ENCODE measurements around the gene CRYZ. TPM values are rescaled to one million over a fixed set of nuclear protein-coding genes. Genes with fewer than 3 reads are reported as not detected.
"Not testable (repeated sequence)": the region's sequence is repeated elsewhere in the genome, so short reads cannot be mapped to it uniquely, and the experiment has no call there.

The CRYZ gene
- total RNA-seq, 2 donors from 2014 or later: 12.6 to 36.0 TPM

GRCh38 chr1:74673351-74674111 is 59.3 kb downstream of the CRYZ start, which contains the start of gene ERICH3:
ERICH3 (minus strand) TSS chr1:74673792; CDS start chr1:74673519, 273 bp downstream.
- H3K27ac ChIP-seq: no peak within 1 kb of the TSS
- DNase-seq (ENCODE audit: low spot score) (no peak), ATAC-seq (ENCODE audit: insufficient number of reproducible peaks, low FRiP score, low read depth) (no peak)
- H3K36me3 ChIP-seq: no peaks in the 10 kb centered on the region
- TF ChIP-seq CTCF (IDR thresholded peaks at IDR 0.05): no peak
- peak within 1 kb of the TSS; percentile 59 for H3K4me3 ChIP-seq
- H3K27me3 ChIP-seq (replicated peaks; ENCODE audit: insufficient read depth): no peaks in the 10 kb centered on the region
- no peaks in the 10 kb centered on the region for H3K9me3 ChIP-seq
- peaks cover 2 to 7% of the 10 kb centered on the region in 2 donors for H3K4me1 ChIP-seq (ENCODE audit: control insufficient read depth in 1 of 2, low read depth in 2 of 2)

GRCh38 chr1:74670866-74671265 is 62.0 kb downstream of the CRYZ start:
- DNase-seq (ENCODE audit: low spot score); ATAC-seq (ENCODE audit: insufficient number of reproducible peaks, low FRiP score, low read depth); H3K36me3 ChIP-seq; H3K4me1 ChIP-seq (ENCODE audit: control insufficient read depth in 1 of 2, low read depth in 2 of 2); H3K9me3 ChIP-seq; H3K27ac ChIP-seq; H3K27me3 ChIP-seq (replicated peaks; ENCODE audit: insufficient read depth); H3K4me3 ChIP-seq: not testable (repeated sequence)

Other genes with a start within 250 kb of the CRYZ start
- gene LRRC53, start 220.4 kb downstream of the CRYZ start, total RNA-seq: not detected
- not detected for gene ERICH3, start 59.3 kb downstream of the CRYZ start, total RNA-seq
- gene TYW3, start 102 bp upstream of the CRYZ start, total RNA-seq: 10 to 100 TPM; 13.3 to 16.4 TPM